ENCODE data around the gene C3orf22.

DNA sequence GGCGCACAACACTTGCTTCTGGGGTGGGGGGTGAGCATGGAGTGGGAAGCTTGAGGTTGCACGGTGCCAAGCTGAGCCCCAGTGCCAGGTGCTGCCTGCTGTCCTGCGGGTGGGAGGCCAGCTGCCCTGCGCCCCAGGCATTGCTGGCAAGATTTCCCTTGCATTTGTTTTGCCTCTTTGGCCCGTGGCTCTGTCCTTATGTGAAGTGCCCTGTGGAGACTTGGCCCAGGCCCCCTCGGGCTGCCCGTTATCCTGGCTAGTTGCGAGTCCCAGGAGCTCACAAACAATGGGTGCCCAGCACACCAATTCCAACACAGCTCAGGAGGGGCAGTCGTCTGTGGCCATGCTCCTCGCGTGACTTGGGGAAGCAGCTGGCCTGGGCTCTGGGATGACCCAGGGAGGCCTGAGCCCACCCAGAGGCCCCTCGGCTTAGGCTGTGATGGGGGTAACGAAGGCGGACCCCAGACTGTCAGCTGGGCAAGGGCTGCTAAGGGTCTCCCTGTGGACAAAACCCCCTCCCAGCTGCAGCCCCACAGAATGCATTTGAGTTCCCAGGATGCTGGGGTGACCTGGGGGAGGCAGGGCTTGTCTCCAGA is 5.9 kb downstream of the C3orf22 start:
- TF ChIP-seq, protein P1, sequence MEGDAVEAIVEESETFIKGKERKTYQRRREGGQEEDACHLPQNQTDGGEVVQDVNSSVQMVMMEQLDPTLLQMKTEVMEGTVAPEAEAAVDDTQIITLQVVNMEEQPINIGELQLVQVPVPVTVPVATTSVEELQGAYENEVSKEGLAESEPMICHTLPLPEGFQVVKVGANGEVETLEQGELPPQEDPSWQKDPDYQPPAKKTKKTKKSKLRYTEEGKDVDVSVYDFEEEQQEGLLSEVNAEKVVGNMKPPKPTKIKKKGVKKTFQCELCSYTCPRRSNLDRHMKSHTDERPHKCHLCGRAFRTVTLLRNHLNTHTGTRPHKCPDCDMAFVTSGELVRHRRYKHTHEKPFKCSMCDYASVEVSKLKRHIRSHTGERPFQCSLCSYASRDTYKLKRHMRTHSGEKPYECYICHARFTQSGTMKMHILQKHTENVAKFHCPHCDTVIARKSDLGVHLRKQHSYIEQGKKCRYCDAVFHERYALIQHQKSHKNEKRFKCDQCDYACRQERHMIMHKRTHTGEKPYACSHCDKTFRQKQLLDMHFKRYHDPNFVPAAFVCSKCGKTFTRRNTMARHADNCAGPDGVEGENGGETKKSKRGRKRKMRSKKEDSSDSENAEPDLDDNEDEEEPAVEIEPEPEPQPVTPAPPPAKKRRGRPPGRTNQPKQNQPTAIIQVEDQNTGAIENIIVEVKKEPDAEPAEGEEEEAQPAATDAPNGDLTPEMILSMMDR (IDR thresholded peaks at IDR 0.05): no peak
- no peak for TF ChIP-seq POLR2A (IDR thresholded peaks at IDR 0.05)

All from ovary (tissue), 3 donors.